GM19240 (cell line): ENCODE results near the gene TWIST2.

Experiments
- DNase-seq: peaks from one replicate; pipeline ENCODE4 v3.0.0; 2011; ENCODE audit warnings: low spot score; ENCODE audit not compliant: insufficient read length

TWIST2 gene

GRCh38 chr2:238903141-238903540 is 55.3 kb downstream of the TWIST2 start:
- DNase-seq = no peak

- DNase-seq = no peak
These were observed 56.3 kb downstream of the TWIST2 start for GRCh38 chr2:238904177-238904576.

DNA sequence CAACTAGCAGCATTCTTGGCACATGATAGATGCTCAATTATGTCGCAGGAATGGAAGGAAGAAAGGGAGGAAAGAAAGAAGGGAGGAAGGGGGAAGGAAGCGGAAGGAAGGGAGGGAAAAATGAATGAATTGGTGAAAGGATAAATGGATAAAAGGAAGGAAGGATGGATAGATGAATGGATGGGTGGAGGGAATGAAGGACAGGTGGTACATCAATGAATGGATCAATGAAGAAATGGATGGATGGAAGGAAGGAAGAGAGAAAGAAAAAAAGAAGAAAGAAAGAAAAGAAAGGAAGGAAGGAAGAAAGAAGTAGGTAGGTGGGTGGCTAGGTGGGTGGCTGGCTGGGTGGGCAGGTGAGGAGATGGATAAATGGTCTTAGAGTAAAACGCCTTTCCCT is 56.8 kb downstream of the TWIST2 start:
- no peak for DNase-seq

DNA sequence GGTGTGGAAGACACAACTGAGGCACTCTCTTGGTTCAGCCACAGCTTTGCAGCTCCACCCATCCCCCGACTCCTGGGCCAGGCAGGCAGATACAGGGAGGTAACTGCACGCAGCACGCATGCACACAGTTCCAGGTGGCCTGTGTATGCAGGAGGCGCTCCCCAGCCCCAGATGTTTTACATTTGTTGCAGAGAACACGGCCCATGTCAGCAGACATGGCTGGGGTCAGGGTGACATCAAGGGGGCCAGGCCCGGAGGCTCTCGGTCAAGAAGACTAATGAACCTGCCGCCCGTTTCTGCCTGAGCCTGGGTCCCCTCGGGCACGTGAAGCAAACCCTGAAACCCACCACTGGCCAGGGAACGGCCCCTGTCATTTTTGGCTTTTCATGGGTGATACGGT is 57.3 kb downstream of the TWIST2 start:
- DNase-seq = no peak

GRCh38 chr2:238905644-238906043 is 57.8 kb downstream of the TWIST2 start:
- DNase-seq = no peak

- no peak for DNase-seq
These were observed 58.5 kb downstream of the TWIST2 start for GRCh38 chr2:238906254-238906935.

DNA sequence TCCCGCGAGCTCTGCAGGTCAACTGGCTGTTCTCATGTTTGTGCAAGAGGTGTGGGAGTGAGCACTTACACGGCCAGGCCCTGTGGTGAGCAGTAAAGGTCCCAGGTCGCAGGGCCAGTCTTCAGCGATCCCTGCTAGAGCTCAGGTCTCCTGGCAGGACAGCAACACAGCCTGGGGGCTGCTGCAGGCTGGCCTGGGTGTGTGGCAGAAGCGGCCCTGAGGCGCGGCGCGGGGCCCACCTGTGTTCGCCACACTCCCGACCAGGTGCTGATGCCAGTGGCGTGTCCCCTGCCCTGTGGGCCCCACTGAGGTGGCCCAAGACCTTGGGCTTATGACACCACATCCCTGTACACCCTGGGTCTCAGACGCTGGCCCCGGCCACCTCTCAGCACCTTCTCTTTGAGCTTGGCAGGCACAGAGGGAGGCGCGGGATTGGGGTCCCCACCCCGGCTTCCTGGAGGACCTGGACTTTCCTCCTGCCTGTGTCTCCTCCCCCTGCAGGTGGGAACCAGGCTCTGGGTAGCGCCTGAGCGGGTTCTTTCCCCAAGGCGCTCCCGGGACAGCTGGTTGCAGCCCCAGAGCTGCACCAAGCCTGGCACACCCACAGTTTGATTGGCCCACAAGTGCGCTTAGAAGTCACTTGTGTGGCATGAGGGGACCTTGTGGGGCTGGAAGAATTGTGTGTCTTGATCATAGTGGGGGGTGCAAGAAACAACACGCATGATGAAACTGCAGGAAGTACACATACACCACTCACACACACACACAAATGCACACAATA is 59.2 kb downstream of the TWIST2 start:
- DNase-seq = no peak

GRCh38 chr2:238907717-238908173 is 59.9 kb downstream of the TWIST2 start:
- no peak for DNase-seq

GRCh38 chr2:238908960-238909951 is 61.4 kb downstream of the TWIST2 start:
- DNase-seq = no peak

GRCh38 chr2:238910751-238911351 is 63.0 kb downstream of the TWIST2 start:
- DNase-seq = no peak

DNA sequence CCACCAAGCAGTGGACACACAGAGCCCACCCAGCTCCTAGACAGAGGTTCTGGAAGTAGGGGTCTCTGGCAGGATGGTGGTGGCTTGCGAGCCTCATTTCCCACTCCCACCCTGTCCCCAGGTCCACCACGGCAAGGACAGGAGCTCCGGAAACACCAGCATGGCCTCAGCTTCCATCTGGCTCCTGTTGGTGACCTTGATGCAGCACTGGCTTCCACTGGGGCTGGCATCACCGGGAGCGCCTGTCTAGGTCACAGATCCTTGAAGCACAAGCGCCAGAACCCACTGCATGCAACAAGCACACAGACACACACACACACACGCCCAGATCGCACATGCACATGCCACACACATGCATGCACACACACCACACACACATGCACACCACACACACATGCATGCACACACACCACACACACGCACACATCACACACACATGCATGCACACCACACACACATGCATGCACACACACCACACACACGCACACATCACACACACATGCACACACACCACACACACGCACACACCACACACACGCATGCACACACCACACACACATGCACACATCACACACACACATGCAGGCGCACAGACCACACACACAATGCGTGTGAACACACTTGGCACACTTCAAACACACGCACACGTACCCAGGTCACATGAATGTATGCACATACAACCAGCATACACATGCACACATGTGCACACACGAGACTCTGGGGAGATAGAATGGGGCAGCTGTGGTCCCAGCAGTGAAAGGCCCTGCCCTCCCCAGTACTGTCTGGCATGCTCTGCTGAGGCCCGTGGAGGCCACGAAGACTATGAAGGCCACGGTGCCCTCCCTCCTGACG is 63.7 kb downstream of the TWIST2 start:
- DNase-seq = no peak

DNA sequence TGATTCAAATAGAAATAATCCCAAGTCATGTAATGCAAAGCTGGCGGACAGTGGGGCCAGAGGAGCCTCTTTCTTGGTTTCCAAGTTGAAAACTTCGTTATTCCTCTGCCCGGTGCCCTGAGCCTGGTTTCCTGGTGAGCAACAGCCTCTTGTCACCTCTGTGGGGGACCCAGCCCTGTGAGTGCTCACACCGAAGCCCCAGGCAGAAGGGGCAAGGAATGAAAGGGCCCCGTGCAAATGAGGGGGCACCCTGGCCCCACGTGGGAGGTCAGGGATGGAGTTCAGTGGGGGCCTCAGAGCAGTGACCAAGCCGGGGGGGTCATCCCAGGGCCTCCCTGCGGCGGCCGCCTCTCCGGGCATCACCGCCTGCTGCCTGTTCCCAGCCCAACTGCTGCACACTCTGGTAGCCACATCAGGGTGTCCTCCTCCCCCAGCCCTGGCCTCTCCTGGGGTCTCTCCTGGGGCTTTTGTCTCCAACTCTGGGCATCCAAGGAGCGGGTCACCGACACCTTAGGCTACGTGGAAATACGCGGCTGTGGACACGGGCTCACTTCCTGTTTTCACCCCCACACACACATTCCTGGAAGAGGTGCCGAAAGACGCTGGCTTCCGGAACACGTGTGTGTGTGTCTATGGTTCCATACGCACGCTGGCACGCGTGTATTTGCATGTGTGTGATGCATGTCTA is 64.5 kb downstream of the TWIST2 start:
- DNase-seq = no peak

DNA sequence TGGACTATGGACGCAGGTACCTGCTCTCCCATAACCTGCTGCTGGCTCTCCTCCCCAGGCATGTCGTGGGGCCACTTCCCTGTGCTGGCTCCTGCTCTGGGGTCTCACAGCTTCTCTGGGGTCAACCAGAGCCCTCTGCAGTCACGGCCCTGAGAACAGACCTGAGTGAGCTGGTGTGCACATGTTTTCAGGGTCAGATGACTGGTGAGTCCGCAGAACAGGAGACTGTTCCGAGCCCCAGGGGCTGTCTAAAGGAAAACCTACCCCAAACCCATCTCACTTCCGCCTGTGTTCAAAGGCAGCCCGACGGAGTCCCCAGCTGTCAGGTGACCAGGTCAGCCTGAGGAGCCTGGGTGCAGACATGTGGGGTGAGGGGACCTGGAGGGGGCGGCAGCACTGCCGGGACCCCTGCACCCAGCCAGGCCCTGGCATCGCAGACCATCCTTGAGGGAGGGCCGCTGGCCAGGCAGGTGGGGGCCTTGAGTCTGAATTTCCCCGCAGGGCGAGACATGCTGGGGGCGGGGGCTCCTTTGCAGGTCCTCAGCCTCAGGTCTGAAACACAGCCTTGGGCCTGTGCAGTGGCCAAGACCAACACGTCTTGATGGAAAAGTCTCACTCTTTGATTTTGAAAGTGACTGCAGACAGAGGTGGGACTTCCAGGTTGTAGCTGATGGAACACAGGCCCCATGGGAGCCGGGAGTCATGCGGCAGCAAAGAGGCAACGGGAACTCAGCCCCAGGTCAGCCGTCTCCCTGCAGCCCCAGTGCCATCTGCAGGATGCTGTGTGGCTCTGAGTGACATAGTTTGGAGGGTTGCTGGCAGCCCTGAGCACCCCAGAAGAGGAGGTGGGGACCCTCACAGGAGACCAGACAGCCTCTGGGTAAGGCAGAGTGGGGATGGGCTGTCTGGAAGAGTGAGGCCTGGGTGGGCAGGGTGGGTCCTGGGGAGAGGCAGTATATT is 65.3 kb downstream of the TWIST2 start:
- DNase-seq = no peak

DNA sequence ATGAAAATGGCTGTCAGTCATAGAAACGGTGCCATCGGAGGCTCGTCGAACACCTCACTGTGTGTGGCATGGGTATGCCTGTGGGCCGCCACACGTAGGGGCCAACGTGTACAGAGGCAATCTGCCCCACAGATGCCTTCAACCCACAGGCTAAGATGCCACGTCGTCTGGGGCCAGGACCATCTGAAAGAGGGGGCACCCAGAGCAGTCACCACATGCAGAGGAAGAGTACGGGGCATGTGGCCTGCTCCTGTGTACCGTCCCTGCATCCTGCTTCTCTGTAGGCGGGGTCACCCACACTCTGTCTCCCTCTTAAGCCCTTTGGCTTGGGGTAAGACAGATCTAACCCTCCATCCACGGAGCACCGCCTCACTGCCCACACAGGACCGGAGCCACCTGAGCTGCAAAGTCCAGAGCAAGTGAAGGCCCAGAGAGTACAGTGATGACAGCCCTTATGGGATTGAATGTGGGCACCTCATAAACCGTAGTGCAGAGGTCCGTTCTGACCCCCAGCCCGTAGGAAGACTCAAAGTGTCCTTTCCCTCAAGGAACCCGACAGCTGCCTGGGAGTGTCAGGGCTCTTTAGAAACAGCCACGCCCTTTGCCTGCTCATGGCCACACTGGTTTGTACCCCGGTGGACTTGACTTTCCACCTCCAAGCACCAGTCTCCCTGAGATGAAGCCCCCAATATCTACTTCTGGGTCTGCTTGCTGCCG is 66.2 kb downstream of the TWIST2 start:
- no peak for DNase-seq

DNA sequence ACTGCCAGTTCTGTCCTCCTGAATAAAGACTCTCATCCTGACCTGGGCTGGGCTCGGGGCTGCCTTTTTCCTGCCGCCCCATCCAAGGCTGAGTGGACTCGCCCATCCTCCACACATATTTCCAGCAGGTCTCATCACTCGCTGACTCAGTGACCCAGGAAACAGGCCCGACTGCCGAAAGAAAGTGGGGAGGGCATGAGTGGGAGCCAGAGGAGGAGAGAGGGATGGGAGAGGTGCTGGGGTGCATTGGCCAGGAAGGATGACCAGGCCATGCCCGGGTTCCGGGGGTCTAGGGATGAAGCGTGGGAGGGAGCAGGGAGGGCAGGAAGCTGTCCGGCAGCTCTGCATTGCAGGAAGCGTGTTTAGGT is 66.7 kb downstream of the TWIST2 start:
- DNase-seq = no peak

- no peak for DNase-seq
These were observed 67.3 kb downstream of the TWIST2 start for GRCh38 chr2:238915196-238915595.

- no peak for DNase-seq
These were observed 67.7 kb downstream of the TWIST2 start for GRCh38 chr2:238915596-238915995.
